ENCODE measurements around the gene TRIOBP.

DNA sequence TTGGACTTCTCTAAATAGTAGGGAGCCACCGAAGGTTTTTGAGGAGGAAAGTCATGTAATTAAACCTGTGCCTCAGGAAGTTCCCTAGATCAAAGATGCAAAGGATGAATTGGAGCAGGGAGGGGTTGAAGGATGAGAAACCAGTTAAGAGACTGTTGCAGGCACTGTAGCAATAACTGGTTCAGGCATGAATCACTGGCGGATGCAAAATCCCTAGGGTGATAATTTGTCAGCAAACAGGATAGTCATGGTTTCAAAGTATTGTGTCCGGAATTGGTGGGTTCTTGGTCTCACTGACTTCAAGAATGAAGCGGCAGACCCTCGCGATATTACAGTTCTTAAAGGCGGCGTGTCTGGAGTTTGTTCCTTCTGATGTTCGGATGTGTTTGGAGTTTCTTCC, 19.9 kb downstream of the TRIOBP start:
- no peak for TF ChIP-seq CTCF (IDR thresholded peaks at IDR 0.05; ENCODE audit: insufficient read depth, low read depth, low read length)
- no peak for TF ChIP-seq EZH2 (IDR thresholded peaks at IDR 0.05; ENCODE audit: insufficient read depth, low read length)

Measured in astrocyte (in vitro differentiated cells and primary cell).